ENCODE measurements around the gene B9D2.
"Not testable (repeated sequence)": the region's sequence is repeated elsewhere in the genome, so short reads cannot be mapped to it uniquely, and the experiment has no call there.

- TF ChIP-seq POLR2A, CTCF (IDR thresholded peaks at IDR 0.05): not testable (repeated sequence)
Measured at GRCh38 chr19:41408846-41409245, 44.9 kb upstream of the B9D2 start.

Measured in testis (tissue), 2 donors.